HG03460 (cell line): ENCODE data around the gene DST.

Source experiments
- ATAC-seq: cut with Tn5 transposase; IDR thresholded peaks from one replicate; pipeline ENCODE4 v1.9.1; 2021; ENCODE audit not compliant: unreplicated experiment

DST gene

DNA sequence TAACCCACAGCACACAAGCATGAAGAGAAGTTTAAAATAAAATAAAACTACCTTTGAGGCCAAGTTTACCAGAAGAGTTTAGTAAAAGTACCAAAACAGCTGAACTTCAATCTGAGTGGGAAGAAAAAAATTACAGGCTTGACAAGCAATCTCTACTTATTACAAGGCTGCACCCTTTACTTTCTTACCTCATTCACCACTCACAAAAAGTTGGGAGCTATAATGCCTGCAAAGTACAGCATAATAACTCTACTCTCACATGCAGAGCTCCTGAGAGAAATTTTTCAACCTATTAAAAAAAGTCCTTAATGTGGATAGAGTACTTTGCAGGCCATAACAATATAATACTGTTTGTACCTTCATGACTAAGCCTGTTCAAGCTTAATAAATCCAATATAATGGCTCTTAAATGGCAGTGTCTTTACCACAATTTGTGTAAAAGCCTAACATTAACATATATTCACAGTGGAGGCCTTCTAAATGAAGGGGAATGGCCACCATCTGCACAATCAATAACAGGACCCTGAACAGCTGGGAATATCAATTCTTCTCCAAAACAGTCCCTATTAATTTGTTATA is 103.1 kb downstream of the DST start:
- no peak for ATAC-seq

DNA sequence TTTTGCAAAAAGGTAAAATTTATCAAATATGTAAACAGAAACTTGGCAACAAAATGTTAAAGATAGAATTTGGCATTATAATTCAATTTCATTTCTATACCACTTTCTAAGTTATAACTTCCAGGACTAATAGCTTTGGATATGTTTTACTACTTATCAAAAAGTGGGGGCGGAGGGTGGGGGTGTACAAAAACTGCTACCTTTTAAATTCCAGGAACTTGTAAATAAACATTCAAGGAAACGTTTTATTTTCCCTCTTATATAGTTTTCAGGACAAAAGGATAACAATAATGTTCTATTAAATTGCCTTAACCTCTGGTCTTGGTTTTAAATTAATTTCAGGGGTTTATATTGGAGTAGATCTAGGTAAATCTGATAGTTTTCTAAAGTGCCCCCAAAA is 103.8 kb downstream of the DST start:
- no peak for ATAC-seq

DNA sequence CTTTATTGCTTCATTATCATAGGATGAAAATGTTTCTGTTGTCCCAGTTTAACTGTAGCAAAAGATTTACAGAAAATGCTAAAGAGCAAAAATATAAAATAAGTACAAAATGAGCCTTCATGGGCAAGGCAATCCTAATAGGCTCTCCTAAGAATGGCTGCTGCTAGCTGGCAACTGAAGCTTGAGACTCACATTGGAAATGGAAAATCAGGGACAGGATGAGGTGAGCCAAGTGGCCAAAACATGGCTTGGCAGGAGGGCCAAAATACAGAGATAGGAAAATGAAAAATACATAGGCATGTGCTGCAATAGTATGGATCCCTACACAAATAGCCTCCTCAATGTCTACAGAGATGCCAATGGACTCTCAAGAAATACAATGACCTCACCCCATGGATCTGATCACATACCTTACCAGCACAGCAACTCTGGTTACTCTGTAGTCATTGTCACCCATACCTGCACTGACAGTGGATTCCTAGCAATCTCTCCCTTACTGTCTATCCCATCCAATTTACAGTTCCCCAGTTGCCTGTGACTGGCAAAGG is 105.4 kb downstream of the DST start:
- no peak for ATAC-seq

DNA sequence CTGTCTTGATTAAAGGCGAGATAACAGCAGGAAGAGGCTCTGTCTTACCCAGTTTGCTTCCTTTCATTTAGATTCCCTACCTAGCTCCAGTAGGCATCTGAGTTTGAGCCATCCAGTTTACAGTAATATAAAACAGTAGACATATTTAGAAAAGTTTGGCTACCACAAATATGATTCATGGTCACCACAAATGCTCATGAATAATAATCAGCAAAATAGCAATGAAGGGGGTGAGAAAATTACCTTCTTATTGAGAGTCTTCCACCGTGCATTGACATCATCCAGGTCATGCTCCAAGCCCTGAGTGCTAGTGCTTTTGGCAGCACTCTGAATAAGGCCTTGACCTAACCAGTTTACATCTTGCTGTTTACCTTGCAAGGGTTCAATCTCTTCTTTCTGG is 106.2 kb downstream of the DST start:
- no peak for ATAC-seq

DNA sequence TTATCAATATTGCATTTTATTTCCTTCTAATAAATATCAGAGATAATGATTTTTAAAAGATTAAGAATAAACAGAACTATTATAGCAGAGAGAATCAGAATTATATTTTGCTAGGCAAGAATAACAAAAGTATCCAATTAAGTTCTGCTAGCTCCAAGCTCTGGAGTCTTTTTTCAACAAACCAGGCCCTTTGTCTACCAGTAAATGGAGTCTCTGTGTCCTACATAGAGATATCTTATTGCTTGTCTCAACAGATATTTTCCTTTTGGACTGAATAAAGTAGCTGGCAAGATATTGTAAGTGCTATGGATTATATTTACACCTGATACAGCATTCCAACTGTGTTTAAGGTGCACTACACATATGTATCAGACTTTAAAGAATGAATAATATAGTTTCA is 107.1 kb downstream of the DST start:
- ATAC-seq, result no peak

DNA sequence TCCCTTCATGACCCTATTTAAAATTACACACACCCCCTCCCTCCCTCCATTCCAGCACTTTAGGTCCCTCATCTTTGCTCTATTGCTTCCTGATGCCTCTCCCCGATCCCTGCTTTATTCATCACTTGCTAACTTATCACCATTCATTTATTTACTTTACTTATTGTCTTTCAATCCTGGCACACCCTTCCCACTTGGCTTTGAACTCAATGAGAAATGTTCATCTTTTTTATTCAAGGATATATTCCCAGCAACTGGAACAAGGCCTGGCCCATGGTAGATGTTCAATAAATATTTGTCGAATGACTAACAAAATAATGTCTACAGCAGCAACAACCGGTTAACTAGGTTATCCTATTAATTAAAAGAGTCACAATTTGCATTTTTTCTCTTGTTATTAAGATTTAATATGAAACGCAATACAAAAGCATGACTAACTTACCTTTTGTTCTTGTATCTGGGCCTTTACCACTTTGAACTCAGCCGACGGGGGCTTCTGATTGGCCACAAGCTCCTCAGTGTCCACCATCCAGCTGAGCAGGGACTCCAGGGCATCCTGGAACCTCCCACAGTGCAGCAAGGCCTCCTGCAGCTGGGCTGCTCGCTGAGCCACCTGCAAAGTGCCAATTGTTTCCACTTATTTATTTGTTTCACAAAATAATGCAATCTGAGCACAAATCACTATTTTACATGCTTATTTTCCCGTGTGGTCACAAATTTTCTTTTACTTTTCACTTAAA is 107.8 kb downstream of the DST start:
- no peak for ATAC-seq

DNA sequence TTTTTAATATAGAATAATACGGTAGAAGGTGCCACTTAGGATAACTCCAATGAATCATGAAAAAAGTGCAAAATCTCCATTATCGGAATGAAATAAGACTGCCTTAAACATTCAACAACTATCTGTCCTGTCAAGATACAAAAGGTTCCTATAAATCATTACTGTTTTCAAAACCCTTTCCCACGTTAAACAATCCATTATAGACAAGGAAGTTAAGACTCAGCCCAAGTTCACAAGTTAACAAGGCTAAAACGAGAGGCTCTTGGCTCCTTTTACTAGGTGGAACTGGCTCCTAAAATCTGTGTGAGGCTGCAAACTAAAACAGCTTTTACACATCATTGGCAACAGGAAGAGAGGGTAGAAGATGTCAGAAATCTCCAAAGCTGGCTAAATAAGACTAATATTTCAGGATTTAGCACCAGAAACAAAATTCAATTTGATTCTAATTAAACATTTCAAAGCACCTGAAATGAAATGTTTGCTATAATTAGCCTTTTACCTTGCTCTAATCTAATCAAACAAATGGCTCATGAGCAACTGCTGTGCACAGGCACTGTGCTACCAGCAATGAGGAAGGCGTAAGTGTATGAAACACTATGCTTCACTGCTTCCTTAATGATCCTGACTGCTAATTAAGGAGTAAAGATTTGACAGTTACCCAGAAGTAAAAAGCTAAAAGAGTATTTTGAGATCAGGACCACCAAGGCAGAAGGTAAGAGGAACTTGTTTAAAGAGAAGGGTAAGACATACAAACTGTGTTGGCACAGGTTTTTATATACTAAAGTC is 109.7 kb downstream of the DST start:
- no peak for ATAC-seq

DNA sequence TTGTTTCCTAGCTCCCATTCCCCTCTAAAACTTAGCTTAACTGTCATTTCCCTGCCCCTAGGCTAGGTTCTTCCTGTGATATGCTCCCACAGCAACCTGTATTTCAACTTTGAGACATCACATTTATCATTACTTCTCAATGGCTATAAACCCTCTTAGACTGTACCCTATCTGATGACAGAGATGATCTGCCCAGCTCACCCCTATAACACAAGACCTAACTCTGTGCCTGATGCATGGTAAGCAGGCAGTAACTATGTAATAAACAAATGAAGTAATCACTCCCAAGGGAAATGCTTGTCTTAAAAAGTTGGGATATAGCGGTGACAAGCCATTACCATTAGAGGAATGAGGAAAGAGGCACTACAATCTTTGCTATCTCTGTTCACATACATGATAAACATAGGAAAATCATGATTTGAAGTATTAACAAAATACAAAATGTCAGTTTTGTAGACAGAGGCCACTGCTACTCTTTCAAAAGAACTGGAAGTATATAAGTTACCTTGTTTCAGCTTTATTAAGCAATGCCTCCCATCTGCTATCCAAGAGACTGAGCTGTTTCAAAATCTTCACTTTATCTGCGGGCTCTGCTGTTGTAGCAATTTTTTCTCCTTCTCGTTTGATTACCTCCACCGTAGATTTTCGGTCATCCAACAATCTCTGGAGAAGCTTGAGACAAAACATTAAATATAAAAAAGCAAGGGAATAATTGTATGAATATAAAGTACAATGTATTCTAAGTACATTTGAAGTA is 110.7 kb downstream of the DST start:
- ATAC-seq, result no peak

DNA sequence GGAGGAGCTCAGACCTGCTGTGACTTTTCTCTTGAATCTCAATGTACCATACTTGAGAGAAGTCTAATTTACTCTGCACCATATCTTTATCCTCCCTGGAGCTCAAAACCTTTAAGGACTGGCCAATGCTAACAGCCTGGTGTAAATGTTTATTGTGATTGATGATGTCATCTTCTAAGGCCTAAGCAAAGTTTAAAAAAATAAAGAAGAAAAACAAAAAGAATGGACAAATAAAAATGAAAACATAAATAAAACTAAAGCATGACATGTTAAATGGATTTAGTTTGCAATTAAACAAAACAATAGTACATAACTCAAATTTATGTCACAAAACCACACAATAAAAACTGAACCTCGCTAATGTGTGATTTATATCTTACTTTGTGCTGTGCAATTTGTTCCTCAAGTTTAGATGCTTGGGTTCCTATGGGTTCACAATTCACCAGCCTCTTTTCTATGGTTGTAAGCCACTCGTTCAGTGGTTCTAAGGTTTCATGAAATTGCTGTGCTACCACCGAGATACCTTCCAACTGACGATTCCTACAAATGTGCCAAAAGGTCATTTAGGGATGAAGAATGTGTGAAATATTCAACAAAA is 113.0 kb downstream of the DST start:
- no peak for ATAC-seq

DNA sequence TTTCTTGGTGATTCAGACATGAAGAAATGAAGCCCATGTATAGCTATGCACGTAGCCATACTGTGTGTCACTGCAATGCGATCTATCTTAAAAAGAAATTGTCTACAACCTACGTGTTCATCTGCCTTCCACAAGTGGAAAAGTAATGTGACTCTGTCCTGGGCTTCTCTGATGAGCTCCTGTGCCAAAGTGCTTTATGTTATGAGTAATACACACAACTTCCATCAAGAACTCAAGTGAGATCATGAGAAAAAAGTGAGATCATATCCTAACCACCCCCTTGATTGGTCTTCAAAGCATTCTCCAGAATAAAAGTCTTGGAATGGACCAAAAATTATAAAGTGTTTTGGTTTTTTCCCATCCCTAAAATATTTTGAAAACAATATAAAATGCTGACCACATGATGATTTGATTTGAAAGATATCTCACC is 114.3 kb downstream of the DST start:
- ATAC-seq, result no peak

DNA sequence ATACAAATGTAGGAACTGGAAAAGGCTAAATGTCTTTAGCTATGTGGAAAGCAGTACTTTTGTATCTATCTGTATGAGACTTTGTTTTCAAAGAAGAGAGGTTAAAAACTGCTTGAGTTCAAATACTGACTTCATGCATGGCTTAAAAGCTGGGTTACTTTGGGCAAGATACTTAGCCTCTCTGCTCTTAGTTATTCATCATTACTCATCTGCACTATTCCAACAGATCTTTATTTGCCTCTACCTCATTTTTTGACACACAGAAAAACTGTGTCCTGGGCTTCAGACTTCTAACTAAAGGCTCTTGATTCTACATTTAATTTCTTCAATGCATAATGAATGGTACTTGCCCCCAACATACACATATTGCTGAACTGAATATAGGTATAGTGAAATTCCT is 114.8 kb downstream of the DST start:
- ATAC-seq, result no peak

DNA sequence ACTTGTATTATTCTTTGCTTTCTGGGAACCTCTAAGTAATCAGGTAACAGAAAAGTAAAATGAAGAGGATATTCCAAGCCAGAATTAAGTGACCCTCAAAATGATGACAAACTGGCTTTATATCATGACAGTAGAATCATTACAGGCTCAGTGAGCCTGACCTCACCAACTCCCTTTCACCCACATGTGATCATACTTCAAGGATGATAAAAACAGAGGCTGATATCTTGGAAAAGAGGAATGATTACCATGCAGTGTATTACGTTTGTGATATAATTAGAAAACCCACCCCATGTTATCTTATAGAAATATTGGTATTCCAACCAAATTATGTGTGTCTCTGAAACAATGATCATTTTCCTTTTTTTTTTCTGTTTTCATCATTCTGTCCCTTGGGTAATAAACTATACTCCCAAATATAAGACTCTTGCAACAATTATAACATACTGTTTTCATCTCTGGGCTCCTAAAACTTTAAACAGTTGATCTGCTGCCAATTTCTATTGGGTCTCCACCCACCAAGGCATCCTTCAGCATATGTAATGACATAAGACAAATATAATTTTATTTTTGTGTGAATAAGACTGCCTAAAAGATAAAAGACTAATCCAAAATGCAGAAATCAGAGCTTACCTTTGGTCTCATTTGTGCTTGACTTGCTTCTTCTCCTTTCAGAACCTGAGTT is 115.7 kb downstream of the DST start:
- no peak for ATAC-seq

DNA sequence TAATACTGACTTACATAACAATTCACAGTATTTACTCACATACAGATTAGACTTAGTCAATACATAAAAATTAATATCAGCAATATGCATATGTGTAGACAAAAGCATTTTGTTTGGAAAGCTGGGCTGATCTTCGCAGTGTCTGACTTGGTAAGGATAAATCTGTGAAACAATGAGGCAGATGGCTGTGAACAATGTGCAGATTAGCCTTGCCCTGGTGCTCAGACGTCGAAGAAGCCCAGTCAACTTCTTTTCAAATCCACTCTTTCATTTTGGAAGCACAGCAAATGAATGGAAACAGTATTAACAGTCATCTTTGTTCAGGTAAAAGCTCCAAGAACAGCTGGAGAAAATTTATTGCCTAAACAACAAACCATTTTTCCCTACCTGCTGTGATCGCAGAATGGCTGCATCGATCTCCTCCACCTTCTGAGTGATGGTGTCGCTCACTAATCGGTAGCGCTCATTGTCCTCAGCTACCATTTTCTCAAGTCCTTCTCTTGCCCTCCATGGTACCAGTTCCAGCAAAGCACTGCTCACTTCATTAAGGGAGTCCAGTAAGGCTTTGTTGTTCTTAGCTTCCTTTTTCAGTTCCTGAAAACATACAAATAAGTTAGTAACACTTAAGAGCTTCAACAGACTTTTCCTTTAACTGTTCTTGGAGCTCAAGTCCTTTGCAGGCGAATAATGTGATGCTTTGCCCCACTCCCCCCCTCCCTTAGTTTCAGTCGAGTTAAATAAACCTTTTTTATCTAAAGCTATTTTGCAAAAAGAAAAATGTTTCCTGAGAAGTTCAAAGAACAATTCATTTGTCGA is 116.5 kb downstream of the DST start:
- no peak for ATAC-seq

DNA sequence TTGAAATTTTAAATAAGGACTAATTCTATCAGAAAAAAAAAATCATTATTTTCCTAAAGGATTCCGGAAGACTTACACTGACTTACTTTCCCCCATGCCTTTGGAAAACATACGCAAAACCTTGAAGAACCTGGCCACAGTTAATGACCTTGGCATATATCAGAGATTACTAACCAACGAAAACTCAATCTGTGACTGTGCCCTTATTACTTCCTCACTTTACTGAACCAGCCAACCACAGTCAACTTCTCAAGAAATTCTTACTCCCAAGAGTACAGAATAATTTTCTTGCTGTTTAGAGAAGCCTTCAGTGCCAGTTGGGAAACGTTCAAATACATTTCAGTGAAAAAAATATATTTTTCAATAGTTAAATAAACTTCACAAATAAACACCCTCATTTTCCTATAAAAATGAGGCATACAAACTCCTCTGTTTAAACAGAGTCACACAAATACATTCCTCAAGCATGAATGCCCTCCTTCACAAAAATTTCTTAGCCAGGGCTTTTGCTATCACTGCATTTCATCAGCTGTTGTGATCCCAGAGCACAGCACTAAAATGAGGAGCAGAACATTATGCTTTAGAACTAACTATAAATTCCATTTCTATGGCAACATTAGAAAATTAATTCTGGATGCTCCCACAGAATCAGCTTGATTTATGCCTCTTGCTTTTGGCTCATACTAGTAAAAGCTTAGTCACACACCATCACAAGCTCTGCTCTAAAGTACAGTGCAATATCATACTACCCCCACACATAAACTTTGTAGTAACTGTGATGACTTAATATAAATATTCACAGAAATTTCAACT is 117.6 kb downstream of the DST start:
- ATAC-seq, result no peak

DNA sequence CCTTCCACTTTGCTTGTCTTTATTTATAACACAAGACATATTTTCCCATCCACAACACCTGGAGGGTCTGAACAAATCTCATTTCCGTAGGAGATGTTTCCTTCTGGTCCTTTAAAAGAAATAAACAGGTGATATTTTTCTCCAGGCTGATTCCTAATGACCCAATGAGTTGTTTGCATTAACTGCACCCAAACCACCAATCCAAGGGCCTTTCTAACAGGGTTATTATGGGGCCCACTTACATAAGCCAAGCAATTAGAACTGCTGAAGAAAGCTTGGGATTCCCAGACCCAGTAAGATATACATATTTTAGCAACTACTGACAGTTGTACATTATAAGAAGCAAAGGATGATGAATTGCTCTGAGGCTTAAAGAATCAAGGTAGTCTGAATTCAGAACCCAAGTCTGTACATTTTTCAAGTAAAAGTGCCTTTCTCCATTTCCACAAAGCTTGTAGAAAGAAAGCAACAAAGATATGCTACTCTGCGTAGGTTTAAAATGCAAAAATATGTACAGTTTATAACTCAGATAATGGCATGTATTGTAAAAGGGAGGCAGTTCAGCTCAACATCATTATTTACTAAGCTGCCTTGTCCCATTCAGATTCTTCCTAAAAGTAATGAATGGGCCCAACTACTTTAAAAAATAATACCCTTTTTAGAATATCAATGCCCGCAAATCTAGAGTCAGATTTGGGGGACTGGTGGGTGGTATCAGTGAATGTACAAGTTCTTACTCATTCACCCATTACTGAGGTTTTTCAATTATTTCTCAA is 120.0 kb downstream of the DST start:
- ATAC-seq, result no peak

DNA sequence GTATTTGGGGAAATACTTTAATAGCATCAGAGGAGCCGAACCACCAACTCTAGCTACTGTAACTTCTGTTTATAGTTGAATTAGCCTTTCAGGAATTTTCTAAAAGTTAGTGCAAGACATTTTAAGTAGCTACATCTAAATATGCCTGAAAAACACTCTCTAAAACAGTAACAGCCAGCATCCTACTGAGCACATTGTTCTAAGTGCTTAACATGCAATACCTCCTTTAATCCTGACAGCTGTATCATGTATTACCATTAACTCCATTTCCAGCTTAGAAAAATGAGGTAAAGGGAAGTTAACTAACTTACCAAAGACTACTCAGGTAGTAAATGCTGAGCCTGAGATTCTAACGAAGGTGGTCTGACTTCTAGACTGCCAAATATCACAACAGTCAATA is 120.7 kb downstream of the DST start:
- no peak for ATAC-seq

DNA sequence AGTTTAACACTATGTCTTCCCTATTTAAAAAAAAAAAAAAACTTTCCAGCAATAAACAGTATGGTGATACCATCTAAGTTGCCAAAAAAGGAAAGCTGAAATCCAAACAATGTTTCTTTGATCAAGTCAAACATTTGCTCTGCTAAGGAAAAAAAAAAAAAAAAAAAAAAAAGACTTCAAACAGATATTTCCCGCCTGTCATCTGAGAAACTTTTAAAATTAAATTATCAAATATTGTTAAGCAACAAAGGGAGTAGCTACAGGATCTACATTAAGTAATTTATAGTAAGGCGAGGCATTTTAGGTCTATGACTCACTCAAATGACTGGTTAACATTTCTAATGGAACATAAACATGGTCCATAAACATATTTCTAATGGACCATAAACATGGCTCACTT is 121.2 kb downstream of the DST start:
- ATAC-seq, result no peak

DNA sequence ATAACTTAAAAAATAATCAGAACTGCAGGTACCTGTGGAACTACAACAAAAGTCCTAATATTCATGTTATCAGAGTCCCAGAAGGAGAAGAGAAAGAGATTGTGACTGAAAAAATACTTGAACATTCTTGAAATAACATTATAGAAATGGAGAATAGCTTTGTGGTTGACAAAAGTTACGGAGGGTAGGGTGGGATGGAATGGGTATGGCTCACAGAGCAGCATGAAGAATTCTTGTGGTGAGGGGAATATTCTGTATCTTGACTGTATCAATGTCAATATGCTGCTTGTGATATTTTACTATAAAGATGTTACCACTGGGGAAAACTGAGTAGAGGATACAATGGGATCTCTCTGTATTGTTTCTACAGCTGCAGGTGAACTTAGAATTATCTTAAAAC is 122.5 kb downstream of the DST start:
- no peak for ATAC-seq
